Erythroblast (primary cell): ENCODE data around the gene SV2C.
"Not testable (repeated sequence)": the region's sequence is repeated elsewhere in the genome, so short reads cannot be mapped to it uniquely, and the experiment has no call there.

Source experiments
- DNase-seq, 2 experiments: peaks; one replicate each; lab custom pipeline; 2025; lab: John Stamatoyannopoulos, UW
- GATA1 ChIP-seq: IDR thresholded peaks from 2 replicates; pipeline ENCODE4 v1.6.1; 2011; ENCODE audit warnings: low read depth, mild to moderate bottlenecking, control low read depth, low read length, moderate library complexity
- POLR2A ChIP-seq: IDR thresholded peaks from 2 replicates; pipeline ENCODE4 v1.6.1; 2011; ENCODE audit warnings: mild to moderate bottlenecking, low read length

Gene SV2C

GRCh38 chr5:76213858-76214257 lies 130.7 kb downstream of the SV2C start:
- DNase-seq = no peak
- TF ChIP-seq GATA1 = no peak
- no peak for TF ChIP-seq POLR2A

GRCh38 chr5:76216748-76217147 lies 133.6 kb downstream of the SV2C start:
- DNase-seq = no peak
- TF ChIP-seq POLR2A (no peak), GATA1 (no peak)

GRCh38 chr5:76219636-76220035 lies 136.5 kb downstream of the SV2C start:
- DNase-seq = no peak
- no peak for TF ChIP-seq POLR2A
- no peak for TF ChIP-seq GATA1

GRCh38 chr5:76221311-76221710 lies 138.1 kb downstream of the SV2C start:
- no peak for TF ChIP-seq POLR2A
- TF ChIP-seq GATA1 = no peak
- peak in 1 of 2 experiments; percentile 10 for DNase-seq

GRCh38 chr5:76222318-76222717 lies 139.1 kb downstream of the SV2C start:
- TF ChIP-seq GATA1 = no peak
- TF ChIP-seq POLR2A = no peak

GRCh38 chr5:76223696-76224095 lies 140.5 kb downstream of the SV2C start:
- TF ChIP-seq POLR2A (no peak), GATA1 (no peak)

More at GRCh38 chr5:76222318-76222717, 139.1 kb downstream of the SV2C start:
- no peak for DNase-seq

GRCh38 chr5:76224898-76225297 lies 141.7 kb downstream of the SV2C start:
- no peak for DNase-seq
- TF ChIP-seq POLR2A (no peak), GATA1 (no peak)

More at GRCh38 chr5:76223696-76224095, 140.5 kb downstream of the SV2C start:
- DNase-seq = no peak

GRCh38 chr5:76225336-76225735 lies 142.2 kb downstream of the SV2C start:
- DNase-seq = no peak
- no peak for TF ChIP-seq GATA1
- no peak for TF ChIP-seq POLR2A

GRCh38 chr5:76229900-76230299 lies 146.7 kb downstream of the SV2C start:
- DNase-seq = no peak
- TF ChIP-seq POLR2A (no peak), GATA1 (no peak)

- DNase-seq = no peak
- TF ChIP-seq POLR2A = no peak
- no peak for TF ChIP-seq GATA1
Measured at GRCh38 chr5:76230711-76231285, 147.6 kb downstream of the SV2C start.

- no peak for DNase-seq
- TF ChIP-seq POLR2A = no peak
- no peak for TF ChIP-seq GATA1
Measured at GRCh38 chr5:76234665-76235064, 151.5 kb downstream of the SV2C start.

GRCh38 chr5:76236684-76237083 lies 153.5 kb downstream of the SV2C start:
- no peak for TF ChIP-seq GATA1
- TF ChIP-seq POLR2A = no peak
- no peak for DNase-seq

GRCh38 chr5:76240336-76240735 lies 157.2 kb downstream of the SV2C start:
- DNase-seq = no peak
- TF ChIP-seq GATA1 (no peak), POLR2A (no peak)

- not testable (repeated sequence) for DNase-seq
Measured at GRCh38 chr5:76242155-76242554, 159.0 kb downstream of the SV2C start.

GRCh38 chr5:76245590-76245989 lies 162.4 kb downstream of the SV2C start:
- no peak for DNase-seq
- TF ChIP-seq POLR2A (no peak), GATA1 (no peak)
